BE2C (cell line): ENCODE results near the gene MAGI1.

Source experiments
- DNase-seq: peaks from one replicate; pipeline ENCODE4 v3.0.0-alpha.2; 2020
- H3K27me3 ChIP-seq: fragments of 250-450 bp; sonication (Bioruptor Pico); 2 replicates; pipeline ENCODE4 v1.5.1; 2020; ENCODE audit warnings: mild to moderate bottlenecking
- H3K36me3 ChIP-seq: fragments of 250-450 bp; sonication (Bioruptor Pico); 2 replicates; pipeline ENCODE4 v1.5.1; 2020; ENCODE audit warnings: mild to moderate bottlenecking
- H3K4me1 ChIP-seq: fragments of 250-450 bp; sonication (Bioruptor Pico); 2 replicates; pipeline ENCODE4 v1.5.1; 2020
- H3K4me3 ChIP-seq: 2 replicates; pipeline ENCODE4 v1.5.1; 2011; ENCODE audit warnings: low read depth, low read length
- H3K9me3 ChIP-seq: fragments of 250-450 bp; sonication (Bioruptor Pico); 2 replicates; pipeline ENCODE4 v1.5.1; 2020
- CTCF ChIP-seq: IDR thresholded peaks from 2 replicates; pipeline ENCODE4 v1.5.1; 2012; ENCODE audit warnings: mild to moderate bottlenecking, low read depth, low read length

Gene MAGI1

GRCh38 chr3:65675011-65675410 lies 363.7 kb downstream of the MAGI1 start:
- Histone ChIP-seq H3K27me3 (no peaks in the 10 kb centered on the region), H3K36me3 (no peaks in the 10 kb centered on the region), H3K4me3 (no peak overlapping the region), H3K9me3 (no peaks in the 10 kb centered on the region), H3K4me1 (no peaks in the 10 kb centered on the region)
- DNase-seq: no peak
- no peak for TF ChIP-seq CTCF

- no peak for TF ChIP-seq CTCF
- Histone ChIP-seq H3K36me3 (no peaks in the 10 kb centered on the region), H3K9me3 (no peaks in the 10 kb centered on the region), H3K27me3 (no peaks in the 10 kb centered on the region), H3K4me3 (no peak overlapping the region), H3K4me1 (no peaks in the 10 kb centered on the region)
- DNase-seq: no peak
These were observed 364.5 kb downstream of the MAGI1 start for GRCh38 chr3:65674226-65674625.

GRCh38 chr3:65672871-65673815 lies 365.6 kb downstream of the MAGI1 start:
- H3K4me1 ChIP-seq: no peaks in the 10 kb centered on the region
- DNase-seq: peak; percentile 77
- no peaks in the 10 kb centered on the region for H3K36me3 ChIP-seq
- TF ChIP-seq CTCF: peak; percentile 92
- no peaks in the 10 kb centered on the region; the same call in 1 of the 2 replicates for H3K9me3 ChIP-seq
- H3K4me3 ChIP-seq: no peak overlapping the region
- H3K27me3 ChIP-seq: no peaks in the 10 kb centered on the region

- no peak for DNase-seq
- H3K36me3 ChIP-seq: no peaks in the 10 kb centered on the region
- H3K9me3 ChIP-seq: no peaks in the 10 kb centered on the region; the same call in 1 of the 2 replicates
- H3K27me3 ChIP-seq: no peaks in the 10 kb centered on the region
- H3K4me1 ChIP-seq: no peaks in the 10 kb centered on the region
- TF ChIP-seq CTCF: no peak
- no peak overlapping the region for H3K4me3 ChIP-seq
These were observed 366.7 kb downstream of the MAGI1 start for GRCh38 chr3:65672061-65672460.

GRCh38 chr3:65671004-65671403 lies 367.7 kb downstream of the MAGI1 start:
- no peak for DNase-seq
- no peak for TF ChIP-seq CTCF
- no peak overlapping the region for H3K4me3 ChIP-seq
- H3K27me3 ChIP-seq: no peaks in the 10 kb centered on the region
- no peaks in the 10 kb centered on the region; the same call in 1 of the 2 replicates for H3K9me3 ChIP-seq
- no peaks in the 10 kb centered on the region for H3K36me3 ChIP-seq
- H3K4me1 ChIP-seq: no peaks in the 10 kb centered on the region

- no peaks in the 10 kb centered on the region; the same call in 1 of the 2 replicates for H3K9me3 ChIP-seq
- no peaks in the 10 kb centered on the region for H3K27me3 ChIP-seq
- no peak for TF ChIP-seq CTCF
- no peaks in the 10 kb centered on the region for H3K36me3 ChIP-seq
- H3K4me1 ChIP-seq: no peaks in the 10 kb centered on the region
- no peak for DNase-seq
- no peak overlapping the region for H3K4me3 ChIP-seq
These were observed 369.4 kb downstream of the MAGI1 start for GRCh38 chr3:65669163-65669875.
